ENCODE results near the gene EIF2S2.
A peak's percentile ranks its signal among the peaks of the same experiment; 100 is the strongest.

Gene EIF2S2

DNA sequence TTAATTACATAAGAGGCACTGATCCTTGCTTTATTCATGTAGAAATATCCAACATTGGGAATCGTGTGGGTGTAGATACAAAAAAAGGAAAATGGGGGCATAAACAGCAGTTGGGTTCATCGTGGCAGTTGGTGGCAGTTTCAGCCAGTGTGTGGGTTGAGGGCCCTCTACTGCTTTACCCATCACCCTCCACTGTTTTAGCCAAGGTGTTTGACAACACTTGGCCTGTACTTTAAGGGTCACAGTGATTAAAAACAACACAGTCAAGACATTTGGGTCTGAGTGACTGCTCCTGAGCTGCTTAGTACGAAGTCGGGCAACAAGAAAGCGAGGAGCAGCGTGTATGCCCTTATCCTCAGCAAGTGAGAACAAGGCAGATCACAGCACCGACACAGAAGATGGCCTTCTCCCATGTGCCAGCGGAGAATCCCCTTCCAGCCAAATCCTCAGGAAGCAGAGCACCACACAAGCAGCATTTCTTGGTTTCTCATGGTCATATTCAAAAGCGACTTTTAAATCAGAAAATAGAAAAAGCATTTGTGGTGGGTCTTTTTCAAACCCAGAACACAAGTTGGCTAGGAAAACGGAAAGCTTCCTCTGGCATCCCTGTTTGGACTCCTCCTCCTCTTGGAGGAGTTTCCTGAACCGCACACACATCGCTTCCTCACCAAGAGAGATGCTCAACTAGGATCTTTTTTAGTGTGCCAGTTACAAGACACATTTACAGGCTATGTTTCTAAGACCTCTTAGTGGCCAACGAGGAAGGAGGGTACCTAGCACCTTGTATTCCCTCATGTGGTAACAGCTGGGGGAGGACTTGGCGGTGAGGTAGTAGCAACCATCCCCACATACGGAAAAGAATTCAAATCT is 23.5 kb downstream of the EIF2S2 start:
- DNase-seq: no peak

- DNase-seq: no peak
Observed at GRCh38 chr20:34085544-34086040, 26.5 kb downstream of the EIF2S2 start.

DNA sequence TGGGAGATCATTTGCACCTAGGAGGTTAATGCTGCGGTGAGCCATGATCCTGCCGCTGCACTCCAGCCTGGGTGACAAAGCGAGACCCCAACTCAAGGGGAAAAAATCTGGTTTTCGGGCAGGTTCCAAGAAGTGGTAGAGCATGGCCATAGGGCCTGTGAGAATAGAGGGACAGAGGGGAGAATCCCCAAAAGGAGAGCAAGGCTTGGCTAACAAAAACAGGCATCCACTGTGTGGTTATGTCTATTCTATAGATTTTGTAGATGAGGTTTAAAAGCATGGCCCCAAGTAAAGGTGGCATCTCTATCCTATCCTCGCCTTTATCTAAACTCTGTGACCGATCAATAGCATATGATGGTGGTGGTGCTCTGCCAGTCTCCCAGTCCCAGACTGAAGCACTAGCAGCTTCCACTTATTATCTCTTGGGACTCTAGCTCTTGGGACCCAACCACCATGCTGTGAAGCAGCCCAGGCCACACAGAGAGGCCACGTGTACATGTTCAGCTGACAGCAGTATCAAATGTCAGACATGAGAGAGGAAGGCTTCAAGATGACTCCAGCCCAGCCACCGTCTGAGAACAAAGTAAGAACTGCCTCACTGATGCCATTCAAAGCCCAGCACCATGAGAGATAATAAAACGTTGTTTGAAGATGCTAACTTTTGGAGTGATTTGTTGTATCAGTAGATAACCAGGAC is 27.7 kb downstream of the EIF2S2 start:
- DNase-seq: no peak

DNA sequence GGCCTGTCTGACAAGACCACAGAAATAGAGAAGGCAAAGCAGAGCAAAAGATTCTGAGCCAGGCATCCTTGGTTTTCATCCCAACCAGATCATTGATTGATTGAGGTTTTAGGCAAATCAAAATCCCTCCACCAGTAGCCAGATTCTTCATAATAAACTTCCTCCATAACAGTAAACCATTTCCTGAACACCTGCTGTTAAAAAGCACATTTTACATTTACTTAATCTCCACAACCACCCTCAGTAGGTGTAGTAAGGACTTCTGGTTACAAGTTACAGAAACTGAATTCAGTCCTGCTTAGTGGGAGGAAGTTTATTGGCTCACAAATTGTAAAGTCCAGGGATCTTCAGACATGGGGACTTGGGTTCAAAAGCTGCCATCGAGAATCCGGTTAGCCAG is 28.3 kb downstream of the EIF2S2 start:
- no peak for DNase-seq

GRCh38 chr20:34083137-34083536 is 28.9 kb downstream of the EIF2S2 start:
- DNase-seq: no peak

GRCh38 chr20:34082232-34082887 is 29.7 kb downstream of the EIF2S2 start:
- DNase-seq: no peak

DNA sequence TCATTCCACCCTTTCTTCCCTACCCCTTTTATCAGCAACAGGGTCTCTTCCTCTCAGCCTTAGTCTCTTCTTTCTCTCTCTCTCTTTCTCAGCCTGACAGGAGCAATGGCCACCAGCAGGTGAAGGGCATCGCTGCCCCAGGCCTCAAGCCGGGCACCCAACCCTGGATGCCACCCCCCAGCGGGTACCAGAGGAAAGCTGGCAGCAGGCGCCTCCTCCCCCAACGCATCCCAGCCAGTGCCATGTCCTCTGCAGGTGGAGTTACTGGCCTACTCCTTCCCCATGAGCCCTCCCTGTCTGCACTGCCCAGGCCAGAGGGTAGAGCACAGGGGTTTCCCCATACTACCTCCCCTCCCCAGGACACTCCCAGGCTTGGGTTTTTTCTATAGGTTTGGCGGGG is 32.2 kb downstream of the EIF2S2 start:
- DNase-seq: no peak

GRCh38 chr20:34078540-34078939 is 33.5 kb downstream of the EIF2S2 start:
- no peak for DNase-seq

- DNase-seq: no peak
Observed at GRCh38 chr20:34076952-34077351, 35.1 kb downstream of the EIF2S2 start.

GRCh38 chr20:34075647-34076046 is 36.4 kb downstream of the EIF2S2 start:
- no peak for DNase-seq

GRCh38 chr20:34074101-34074760 is 37.8 kb downstream of the EIF2S2 start:
- no peak for DNase-seq

DNA sequence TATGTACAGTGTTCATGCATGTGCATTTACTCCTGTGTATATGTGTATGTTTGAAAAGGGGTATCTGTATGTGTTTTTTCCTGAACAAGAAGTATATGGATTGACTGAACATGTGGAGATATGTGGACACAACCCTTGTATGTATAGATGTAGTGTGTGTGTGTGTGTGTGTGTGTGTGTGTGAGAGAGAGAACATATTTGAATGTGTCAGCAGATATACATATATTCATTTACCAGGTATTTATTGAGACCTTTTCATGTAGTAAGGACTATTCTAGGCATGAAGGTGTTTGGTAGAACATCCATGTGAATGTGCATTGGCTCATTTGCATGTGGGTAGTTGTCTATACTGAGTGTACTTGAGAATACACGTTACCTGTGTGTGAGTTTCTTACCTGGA is 39.3 kb downstream of the EIF2S2 start:
- no peak for DNase-seq

DNA sequence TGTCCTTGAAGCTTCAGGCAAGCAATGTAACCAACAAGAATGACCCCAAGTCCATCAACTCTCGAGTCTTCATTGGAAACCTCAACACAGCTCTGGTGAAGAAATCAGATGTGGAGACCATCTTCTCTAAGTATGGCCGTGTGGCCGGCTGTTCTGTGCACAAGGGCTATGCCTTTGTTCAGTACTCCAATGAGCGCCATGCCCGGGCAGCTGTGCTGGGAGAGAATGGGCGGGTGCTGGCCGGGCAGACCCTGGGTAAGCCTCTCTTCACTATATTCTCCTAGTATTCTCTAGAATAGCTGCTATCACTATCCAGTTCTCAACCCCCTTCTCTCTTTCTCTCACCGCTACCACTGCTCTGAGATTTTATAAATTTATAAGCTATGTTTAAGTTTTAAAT is 40.0 kb downstream of the EIF2S2 start:
- DNase-seq: no peak

DNA sequence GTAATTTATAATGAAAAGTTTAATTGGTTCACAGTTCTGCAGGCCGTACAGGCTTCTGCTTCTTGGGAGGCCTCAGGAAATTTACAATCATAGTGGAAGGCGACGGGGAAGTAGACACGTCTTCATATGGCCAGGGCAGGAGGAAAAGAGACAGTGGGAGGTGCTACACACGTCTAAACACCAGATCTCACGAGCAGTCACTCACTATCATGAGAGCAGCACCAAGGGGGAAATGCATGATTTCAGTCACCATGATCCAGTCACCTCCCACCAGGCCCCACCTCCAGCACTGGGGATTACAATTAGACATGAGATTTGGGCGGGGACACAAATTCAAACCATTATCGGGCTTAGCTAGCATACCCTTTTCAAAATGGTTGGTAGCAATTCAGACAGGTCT is 41.2 kb downstream of the EIF2S2 start:
- no peak for DNase-seq

DNA sequence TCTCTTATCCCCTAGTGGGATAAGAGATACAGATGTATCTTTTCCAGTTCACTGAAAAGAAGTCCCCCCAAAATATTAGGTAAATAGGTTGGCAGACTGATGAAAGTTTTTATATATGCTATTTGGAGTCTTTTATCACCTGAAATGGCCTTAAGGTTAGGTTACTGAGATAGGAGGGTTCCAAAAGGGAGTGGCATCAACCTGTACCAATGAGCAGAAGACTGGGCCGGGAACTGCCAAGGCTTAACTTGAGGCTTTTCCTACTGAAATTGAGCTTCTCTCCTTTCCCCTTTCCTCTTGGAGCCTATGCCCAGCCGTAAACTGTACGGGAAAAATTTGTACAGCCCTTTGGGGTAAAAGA is 42.0 kb downstream of the EIF2S2 start:
- no peak for DNase-seq

DNA sequence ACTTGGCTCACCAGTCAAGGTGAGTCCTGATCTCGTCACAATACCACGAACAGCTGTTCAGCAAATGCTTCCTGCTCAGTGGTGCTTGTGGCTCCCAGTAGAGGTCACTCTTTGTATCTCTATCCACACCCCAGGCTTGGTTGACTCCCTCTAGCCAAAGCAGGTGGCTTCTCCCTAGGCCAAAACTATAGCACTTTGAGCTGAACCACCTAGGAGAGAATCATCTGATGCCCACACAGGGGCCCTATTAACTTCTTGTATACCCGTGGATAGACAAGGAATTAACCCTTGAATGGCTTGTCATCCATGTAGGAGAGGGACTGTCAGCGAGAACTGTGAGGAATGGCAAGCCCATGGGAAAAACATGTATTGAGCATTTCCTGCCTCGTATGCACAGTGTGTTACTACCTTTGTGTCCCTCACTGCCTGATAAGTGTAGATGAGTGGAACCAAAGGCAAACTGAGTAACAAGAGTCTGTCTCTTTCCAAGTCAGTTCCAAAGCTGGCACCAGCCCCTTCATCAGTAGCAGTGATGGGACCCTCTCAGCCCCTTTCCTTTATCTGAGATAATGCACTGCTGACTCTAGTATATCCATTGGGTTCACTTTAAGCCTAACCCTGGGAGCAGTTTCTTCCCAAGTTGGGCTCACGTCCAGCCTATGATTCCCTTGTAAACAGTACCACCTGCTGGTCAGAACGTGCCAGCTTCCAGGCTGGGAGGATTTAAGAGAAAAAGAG is 42.5 kb downstream of the EIF2S2 start:
- DNase-seq: peak; percentile 4 to 31 (median 19)

DNA sequence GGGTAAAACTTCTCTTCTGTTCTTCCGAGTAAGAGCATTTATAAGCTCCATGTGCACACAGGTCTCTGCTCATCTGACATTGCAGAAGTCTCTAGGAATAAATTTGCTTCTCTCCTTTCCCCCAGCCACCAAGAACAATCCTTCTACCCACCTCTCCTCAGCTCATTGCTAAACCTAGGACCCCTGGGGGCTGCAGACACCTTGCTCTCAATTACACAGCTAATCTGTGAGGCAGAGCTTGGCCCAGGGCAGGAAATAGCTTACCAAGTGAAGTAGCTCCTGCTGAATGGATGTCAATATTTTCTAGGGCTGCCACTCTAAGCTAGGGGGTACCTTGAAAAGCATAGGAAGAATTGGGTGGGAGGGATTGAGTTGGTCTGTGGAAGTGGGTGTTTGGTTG is 44.0 kb downstream of the EIF2S2 start:
- DNase-seq: no peak

- no peak for DNase-seq
Observed at GRCh38 chr20:34066476-34067090, 45.5 kb downstream of the EIF2S2 start.

- no peak for DNase-seq
Observed at GRCh38 chr20:34065260-34065659, 46.8 kb downstream of the EIF2S2 start.

- DNase-seq: no peak
Observed at GRCh38 chr20:34064286-34064685, 47.8 kb downstream of the EIF2S2 start.

- DNase-seq: no peak
Observed at GRCh38 chr20:34062570-34063482, 49.2 kb downstream of the EIF2S2 start.
